ENCODE data around the gene WWOX. TPM values are rescaled to one million over a fixed set of nuclear protein-coding genes. Genes with fewer than 3 reads are reported as not detected.

WWOX gene
- total and polyA plus RNA-seq, 10 donors = 5.9 to 90.3 (median 26.4) TPM

DNA sequence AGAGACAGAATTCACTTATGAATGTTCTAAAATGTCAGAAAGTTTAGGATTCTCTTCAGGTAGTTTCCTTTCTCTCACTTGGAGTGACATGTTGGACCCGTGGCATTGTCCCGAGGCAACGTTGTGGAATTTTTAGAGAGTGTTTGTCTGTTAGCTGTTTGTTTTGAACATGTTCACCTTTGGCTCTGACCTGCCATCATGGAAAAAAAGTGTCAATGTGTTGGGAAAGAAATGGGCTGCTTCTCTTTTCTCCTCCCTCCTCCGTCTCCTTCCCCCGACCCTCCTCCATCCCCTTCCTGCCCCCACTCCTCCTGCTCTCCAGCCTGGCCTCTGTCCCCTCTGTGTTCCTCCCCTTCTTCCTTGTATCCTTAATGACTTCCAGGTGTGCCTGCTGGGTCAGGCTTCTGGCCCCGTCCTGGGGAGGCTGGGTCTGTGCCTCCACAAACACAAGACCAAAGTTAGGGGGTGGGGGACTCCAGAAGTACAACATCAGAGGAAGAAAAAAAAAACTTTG is 1038.0 kb downstream of the WWOX start:
- intact Hi-C loops (cut with DNase I; ENCODE audit: low total_unique reads) = no loop called here
- WGBS, 5 donors = 65 to 86% (median 70%) methylated on average over 6 of the region's 6 CpGs
- Histone ChIP-seq H3K9me3 (no peaks in the 10 kb centered on the region), H3K27me3 (replicated peaks in 1 of 7) (no peaks in the 10 kb centered on the region), H3K36me3 (no peaks in the 10 kb centered on the region), H3K4me1 (no peaks in the 10 kb centered on the region), H3K27ac (no peak overlapping the region), H3K4me3 (no peak overlapping the region)
- DNase-seq = no peak
- TF ChIP-seq POLR2AphosphoS5 (IDR thresholded peaks at IDR 0.05) (no peak), POLR2A (IDR thresholded peaks at IDR 0.05) (no peak)
- TF ChIP-seq, protein P1, sequence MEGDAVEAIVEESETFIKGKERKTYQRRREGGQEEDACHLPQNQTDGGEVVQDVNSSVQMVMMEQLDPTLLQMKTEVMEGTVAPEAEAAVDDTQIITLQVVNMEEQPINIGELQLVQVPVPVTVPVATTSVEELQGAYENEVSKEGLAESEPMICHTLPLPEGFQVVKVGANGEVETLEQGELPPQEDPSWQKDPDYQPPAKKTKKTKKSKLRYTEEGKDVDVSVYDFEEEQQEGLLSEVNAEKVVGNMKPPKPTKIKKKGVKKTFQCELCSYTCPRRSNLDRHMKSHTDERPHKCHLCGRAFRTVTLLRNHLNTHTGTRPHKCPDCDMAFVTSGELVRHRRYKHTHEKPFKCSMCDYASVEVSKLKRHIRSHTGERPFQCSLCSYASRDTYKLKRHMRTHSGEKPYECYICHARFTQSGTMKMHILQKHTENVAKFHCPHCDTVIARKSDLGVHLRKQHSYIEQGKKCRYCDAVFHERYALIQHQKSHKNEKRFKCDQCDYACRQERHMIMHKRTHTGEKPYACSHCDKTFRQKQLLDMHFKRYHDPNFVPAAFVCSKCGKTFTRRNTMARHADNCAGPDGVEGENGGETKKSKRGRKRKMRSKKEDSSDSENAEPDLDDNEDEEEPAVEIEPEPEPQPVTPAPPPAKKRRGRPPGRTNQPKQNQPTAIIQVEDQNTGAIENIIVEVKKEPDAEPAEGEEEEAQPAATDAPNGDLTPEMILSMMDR (IDR thresholded peaks at IDR 0.05 in 8 of 11, conservative IDR thresholded peaks at IDR 0.05 in 3 of 11) = no peak

DNA sequence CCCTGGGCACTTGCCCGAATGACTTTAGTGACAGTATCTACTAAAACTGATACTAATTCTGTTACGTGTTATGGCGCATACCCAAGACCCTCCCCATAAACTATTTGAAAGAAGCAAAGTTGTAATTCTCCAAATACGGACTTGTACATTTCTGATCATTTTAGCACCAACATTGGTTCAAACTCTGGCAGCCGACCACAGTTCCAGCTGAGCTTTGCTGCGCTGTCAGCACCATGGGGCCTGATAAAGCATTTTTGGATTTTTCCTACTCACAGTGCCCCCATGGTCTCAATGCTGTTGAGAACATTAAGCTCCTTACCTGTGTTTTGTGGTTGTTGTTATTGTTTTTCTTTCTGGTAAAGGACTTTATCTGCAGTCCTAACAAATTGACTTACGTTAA is 1040.3 kb downstream of the WWOX start:
- no peak for DNase-seq
- intact Hi-C loops (cut with DNase I; ENCODE audit: low total_unique reads) = no loop called here
- WGBS, 5 donors = 87 to 97% (median 95%) methylated on average over 7 of the region's 7 CpGs

DNA sequence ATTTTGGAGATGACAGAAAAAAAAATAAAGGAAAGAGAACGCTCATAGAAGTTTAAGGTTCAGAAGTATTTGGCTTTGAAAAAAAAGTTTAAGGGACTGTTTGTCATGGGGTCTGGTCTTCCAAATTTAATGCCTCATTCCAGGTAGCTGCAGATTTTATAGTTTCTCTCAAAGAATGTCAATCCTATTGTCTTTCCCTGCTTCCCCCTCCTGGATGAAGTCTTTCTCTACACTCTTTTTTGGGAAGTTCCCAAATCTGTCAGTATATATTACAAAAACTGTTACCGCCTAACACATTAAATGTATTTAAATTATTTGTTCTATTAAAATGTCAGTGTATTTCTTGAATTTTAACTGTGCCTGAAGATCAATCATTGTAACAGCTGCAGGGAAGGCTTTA is 1043.6 kb downstream of the WWOX start:
- no peaks in the 10 kb centered on the region for H3K4me1 ChIP-seq
- no peaks in the 10 kb centered on the region for H3K9me3 ChIP-seq
- no peak overlapping the region for H3K27ac ChIP-seq
- H3K27me3 ChIP-seq (replicated peaks in 1 of 7) = no peaks in the 10 kb centered on the region
- intact Hi-C loops (cut with DNase I; ENCODE audit: low total_unique reads) = no loop called here
- 87 to 97% (median 95%) methylated on average over 2 of the region's 2 CpGs for WGBS, 5 donors
- no peak overlapping the region for H3K4me3 ChIP-seq
- H3K36me3 ChIP-seq = no peaks in the 10 kb centered on the region
- TF ChIP-seq POLR2AphosphoS5 (IDR thresholded peaks at IDR 0.05) (no peak), POLR2A (IDR thresholded peaks at IDR 0.05) (no peak)
- TF ChIP-seq, protein P1 (IDR thresholded peaks at IDR 0.05 in 8 of 11, conservative IDR thresholded peaks at IDR 0.05 in 3 of 11) = no peak
- DNase-seq = no peak

More for the DNA sequence above, 1040.3 kb downstream of the WWOX start:
- Histone ChIP-seq H3K27ac (no peak overlapping the region), H3K9me3 (no peaks in the 10 kb centered on the region), H3K4me1 (no peaks in the 10 kb centered on the region), H3K36me3 (no peaks in the 10 kb centered on the region), H3K27me3 (replicated peaks in 1 of 7) (no peaks in the 10 kb centered on the region), H3K4me3 (no peak overlapping the region)
- TF ChIP-seq, protein P1 (IDR thresholded peaks at IDR 0.05 in 8 of 11, conservative IDR thresholded peaks at IDR 0.05 in 3 of 11) = no peak
- TF ChIP-seq POLR2A (IDR thresholded peaks at IDR 0.05) = no peak
- no peak for TF ChIP-seq POLR2AphosphoS5 (IDR thresholded peaks at IDR 0.05)

DNA sequence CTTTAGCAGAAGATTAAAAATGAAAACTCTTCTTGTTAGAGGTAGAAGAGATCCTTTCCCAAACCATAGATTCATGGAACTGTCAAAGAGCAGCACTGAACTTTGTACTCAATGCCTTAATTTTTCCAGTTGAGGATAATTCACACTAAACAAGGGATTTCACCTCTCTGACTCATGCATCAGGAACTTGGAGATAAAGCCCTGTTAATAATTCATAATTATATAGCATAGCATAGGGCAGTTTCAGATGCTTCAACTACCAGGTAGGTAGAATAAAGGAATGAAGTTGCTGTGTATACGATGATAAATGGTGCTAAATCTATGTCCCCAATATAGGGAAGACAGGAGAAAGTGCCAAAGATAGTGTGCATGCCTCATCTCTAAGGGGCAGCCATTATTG is 1050.7 kb downstream of the WWOX start:
- Histone ChIP-seq H3K4me1 (no peaks in the 10 kb centered on the region), H3K36me3 (no peaks in the 10 kb centered on the region), H3K27ac (no peak overlapping the region), H3K27me3 (replicated peaks in 1 of 7) (no peaks in the 10 kb centered on the region), H3K9me3 (no peaks in the 10 kb centered on the region), H3K4me3 (no peak overlapping the region)
- TF ChIP-seq, protein P1 (IDR thresholded peaks at IDR 0.05 in 8 of 11, conservative IDR thresholded peaks at IDR 0.05 in 3 of 11) = no peak
- TF ChIP-seq POLR2A (IDR thresholded peaks at IDR 0.05) (no peak), POLR2AphosphoS5 (IDR thresholded peaks at IDR 0.05) (no peak)
- 0 to 97% (median 86%) methylated on average over 1 of the region's 1 CpG; no CpG with 5 or more reads in 1 of the 5 donors for WGBS, 5 donors
- intact Hi-C loops (cut with DNase I; ENCODE audit: low total_unique reads) = no loop called here
- DNase-seq = no peak
